Measurements from ENCODE around the gene PDE6A.

PDE6A gene

DNA sequence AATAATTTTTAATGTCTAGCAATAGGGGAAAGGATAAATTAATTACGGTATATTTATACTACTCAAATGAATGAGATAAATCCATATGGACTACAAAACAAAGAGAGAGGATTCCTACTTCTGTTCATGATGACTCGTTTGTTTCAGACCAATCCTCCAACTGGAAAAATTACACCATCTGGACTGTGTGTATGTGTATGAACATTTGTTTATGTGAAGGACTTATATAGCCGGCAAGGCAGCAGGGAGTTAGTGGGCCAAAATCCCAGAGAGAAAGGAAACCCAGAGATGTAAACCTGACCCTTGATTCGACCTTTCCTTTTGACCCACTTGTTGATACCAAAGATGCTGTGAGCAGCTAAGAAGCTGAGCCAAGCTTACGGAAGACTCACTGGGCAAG is 20.1 kb downstream of the PDE6A start:
- no peak for DNase-seq

DNA sequence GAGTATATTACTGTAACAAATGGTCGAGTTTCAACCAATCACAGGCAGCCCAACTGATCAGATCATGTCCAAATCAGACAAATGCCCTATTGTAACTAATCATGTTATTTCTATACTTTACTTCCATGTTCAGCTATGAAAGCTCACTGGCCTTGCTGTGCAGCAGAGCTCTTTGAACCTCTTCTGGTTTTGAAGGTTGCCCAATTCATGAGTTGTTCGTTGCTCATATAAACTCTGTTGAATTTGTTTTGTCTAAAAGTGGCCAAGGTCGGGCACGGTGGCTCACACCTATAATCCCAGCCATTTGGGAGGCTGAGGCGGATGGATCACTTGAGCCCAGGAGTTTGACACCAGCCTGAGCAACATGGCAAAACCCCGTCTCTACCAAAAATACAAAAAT is 21.6 kb downstream of the PDE6A start:
- DNase-seq: no peak

DNA sequence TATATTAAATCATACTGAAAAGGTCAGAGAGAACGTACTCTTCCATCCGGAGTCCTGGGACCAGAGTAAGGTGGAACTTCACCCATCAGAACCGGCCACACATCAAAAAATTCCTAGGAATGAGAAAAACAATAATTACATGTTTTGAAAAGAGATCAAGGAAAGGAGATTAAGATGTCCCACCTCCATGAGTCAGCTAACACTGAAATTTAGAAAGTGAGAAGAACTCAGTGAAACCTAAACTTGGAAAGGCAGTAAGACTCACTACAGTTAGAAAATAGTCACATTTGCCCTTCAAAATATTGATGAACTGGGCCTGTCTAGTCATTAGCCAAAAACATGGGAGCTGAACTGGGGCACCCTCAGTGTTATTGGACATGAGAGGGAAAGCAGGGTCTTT is 23.0 kb downstream of the PDE6A start:
- DNase-seq: no peak

- no peak for DNase-seq
These were observed 27.4 kb downstream of the PDE6A start for GRCh38 chr5:149917073-149917676.

DNA sequence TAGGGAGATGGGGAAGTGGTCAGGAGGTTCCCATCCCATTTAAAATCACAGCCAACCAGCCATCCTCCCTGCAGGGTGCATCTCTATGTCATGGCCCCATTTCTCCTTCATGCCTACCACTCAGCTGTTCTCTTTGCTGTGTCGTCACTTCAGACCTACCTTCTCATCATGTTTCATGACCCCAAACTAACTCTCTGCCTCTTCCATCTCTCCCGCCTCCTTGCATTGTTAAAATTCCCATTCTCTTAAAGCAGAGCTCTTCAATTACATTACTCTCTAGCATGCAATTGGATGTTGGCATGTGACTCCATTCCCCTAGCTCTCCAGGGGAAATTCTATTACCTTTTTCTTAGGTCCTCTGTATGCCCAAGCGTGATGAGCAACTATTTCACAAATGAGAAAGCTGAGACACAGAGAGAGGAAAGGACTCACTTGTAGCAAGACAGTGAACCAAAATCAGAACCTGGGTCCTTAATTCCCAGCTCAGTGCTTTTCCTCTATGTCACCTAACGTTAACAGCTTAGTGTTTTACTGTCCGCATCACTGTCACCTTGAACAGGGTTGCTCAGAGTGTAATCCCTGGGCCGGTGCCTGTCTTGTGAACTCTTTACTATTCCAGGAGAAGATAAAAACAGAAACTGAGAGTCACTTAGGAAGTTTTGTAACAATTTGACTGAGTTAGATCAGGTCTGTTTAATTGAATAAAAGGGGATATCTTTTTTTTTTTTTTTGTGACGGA is 28.1 kb downstream of the PDE6A start:
- DNase-seq: no peak

DNA sequence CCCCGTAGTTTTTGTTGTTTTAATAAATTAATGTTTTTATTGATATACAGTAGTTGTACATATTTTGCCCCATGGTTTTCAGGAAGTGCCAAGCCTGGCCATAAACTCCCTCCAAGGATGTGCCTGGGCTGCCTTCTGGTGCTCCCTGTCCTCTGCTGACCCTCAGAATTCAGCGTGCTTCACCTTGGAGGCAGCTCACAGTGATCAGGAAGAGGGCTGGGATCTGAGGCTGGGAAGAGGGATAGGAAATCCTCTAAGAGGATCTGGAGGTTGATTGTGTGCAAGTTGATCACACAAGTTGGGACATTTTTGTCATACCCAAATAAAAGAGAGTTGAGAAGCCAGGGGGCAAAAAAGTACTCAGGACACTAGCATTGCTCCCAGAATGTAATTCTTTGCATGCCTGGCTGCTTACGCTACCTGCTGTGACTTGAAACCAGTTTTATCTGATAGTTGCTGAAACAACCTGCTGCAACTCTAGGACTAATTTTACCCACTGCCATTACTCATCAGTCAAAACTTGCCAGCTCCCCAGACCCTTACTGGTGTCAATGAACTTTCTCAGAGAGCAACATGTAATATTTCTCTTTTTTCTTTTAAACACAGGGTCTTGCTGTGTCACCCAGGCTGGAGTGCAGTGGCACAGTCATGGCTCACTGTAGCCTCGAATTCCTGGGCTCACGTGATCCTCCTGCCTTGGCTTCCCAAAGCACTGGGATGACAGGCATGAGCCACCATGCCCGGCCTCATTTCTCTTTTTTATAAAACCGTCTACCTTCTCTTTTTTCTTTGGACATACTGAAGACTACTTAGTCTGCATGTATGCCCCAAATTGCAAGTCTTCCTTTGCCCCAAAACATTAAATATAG is 29.0 kb downstream of the PDE6A start:
- no peak for DNase-seq

DNA sequence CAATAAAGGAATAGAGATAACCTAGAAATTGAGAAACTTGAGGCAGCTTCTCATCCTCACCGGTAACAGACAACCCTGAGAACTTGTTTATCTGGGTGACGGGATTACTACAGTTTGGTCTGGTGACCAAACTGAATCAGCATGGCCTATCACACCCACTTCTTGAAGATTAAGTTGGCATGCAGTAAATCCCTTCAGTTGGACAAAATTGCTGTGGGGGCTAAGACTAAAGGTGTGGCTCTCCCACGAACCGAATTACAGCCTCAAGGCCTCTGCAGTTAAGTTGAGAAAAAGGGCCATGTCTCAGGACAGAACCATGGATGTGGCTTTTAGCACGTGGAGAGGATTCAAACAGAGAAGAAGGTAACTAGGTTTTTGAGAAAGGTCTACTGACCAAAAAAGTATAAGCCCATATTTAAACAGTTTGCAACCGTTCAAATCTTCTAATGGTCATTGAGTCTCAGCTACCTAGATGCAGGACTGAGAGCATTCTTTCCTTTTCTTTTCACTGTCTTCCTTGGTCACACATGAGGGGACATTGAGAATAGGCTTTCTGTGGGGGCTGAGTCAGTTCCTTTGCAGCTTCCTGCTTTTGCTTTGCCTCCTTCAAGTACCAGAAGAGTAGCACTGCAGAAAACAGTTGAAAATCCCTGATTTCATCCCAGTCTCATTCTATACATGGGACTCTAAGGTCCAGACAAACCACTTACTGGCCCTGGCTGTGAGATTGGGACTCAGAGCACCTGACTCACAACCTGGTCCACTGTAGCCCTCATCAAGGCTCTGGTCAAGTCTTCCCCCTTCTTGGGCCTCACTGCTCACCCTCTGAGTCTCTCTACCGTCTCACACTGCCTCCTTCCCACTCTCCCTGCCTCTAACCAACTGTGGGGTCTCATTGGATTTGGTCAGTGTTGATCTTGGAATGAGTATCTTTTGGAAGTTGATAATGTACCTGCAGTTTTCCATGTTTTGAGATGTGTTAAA is 30.9 kb downstream of the PDE6A start:
- DNase-seq: no peak

- no peak for DNase-seq
These were observed 32.2 kb downstream of the PDE6A start for GRCh38 chr5:149912226-149912871.

DNA sequence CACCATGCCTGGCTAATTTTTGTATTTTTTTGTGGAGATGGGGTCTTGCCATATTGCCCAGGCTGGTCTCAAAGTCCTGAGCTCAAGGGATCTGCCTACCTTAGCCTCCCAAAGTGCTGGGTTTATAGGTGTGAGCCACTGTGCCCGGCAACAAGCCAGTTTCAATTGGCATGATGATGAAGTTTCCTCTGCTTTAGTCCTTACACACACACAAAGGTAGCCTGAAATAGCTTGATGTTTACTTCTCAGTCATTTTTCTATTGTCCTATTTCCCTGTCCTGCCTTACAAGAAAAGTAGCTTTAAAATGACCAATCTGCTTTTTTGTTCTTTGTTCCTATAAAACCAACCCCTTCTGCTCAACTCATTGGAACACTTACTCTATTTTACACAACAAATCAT is 33.6 kb downstream of the PDE6A start:
- no peak for DNase-seq

DNA sequence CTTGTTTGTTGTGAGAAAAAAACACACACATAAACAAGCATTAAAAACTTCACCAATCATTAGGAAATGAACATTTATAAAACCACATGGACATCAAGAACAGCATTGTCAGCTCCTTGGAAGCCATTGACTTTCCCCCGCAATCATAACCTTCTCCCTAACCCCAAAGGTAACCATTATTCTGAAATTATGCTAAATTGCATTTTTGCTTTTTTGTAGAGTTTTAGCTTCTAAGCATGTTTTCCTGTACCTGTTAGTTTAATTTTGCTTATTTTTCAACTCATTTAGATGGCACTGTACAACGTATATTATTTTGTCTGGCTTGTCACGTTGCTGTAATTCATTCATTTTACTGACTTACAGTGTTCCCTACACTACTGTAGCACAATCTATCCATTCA is 36.8 kb downstream of the PDE6A start:
- no peak for DNase-seq

DNA sequence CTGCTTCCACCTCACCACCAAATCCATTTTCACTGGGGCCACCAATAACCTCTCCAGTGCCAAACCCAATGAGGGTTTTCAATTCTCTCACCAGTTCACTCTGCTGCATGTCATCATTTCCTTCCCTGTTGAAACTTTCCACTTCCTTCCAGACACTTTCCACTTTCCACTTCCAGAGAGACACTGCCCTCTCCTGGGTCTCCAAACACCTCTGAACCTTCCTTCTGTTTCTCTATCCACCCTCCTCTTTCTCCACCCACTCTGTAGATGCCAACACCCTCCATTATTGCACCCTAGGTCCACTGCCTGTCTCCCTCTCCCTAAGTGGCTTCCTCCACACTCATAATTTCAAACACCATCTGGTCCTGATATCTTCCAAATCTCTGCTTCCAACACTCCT is 39.6 kb downstream of the PDE6A start:
- no peak for DNase-seq

- DNase-seq: no peak
These were observed 40.2 kb downstream of the PDE6A start for GRCh38 chr5:149904293-149904886.

DNA sequence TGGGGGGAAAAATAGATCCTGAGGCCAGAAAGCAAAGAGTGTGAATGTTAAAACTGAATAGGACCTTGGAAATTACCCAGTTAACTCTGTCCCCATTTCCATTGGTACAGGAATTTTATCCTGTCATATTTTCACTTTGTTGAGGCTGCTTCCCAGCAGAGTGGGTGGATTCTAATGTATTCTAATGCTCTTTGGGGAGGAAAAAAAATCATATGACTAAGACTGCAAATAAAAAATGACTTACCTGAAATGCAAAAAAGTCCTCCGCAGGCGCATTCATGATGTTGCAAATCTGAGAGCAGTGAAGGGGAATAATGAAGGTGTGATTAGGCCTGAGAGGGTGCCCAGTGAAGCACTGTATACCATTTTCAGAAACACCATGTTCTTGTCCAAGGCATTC is 41.2 kb downstream of the PDE6A start:
- DNase-seq: no peak

DNA sequence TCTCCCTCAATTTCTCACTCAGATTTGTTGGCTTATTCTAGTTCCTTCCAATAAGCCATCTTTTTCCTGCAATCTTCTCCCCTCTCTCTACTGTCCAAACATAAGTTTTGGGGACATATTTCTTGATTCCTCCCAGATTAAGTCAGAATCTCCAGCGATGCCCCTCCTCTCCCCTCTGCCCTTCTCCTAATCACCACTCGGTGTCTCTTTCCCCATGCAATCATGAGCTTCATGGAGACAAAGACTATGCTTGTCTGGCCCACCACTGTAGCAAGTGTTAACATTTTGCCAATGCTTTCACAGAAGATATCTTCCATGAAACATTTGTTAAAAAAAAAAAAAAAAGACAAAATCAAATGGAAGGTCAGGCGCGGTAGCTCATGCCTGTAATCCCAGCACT is 42.4 kb downstream of the PDE6A start:
- no peak for DNase-seq

- no peak for DNase-seq
These were observed 43.1 kb downstream of the PDE6A start for GRCh38 chr5:149901511-149901910.

DNA sequence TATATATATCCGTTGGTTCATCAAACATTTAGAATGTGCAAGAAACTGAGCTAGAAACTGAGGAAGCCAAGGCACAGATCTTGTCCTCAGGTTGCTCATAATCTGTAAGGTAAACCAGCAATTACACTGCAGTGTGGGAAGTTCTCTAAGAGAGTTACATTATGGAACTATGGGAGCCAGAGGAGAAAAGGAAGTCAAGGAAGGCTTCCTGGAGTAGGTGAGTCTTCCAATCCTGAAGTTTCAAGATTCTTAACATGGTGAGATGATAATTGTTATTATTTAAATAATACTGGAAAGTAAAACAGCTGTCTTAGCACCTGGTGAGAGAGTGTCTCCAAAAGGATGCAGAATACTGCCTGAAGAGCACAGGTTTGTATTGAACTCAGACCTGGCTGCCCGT is 44.2 kb downstream of the PDE6A start:
- DNase-seq: no peak

DNA sequence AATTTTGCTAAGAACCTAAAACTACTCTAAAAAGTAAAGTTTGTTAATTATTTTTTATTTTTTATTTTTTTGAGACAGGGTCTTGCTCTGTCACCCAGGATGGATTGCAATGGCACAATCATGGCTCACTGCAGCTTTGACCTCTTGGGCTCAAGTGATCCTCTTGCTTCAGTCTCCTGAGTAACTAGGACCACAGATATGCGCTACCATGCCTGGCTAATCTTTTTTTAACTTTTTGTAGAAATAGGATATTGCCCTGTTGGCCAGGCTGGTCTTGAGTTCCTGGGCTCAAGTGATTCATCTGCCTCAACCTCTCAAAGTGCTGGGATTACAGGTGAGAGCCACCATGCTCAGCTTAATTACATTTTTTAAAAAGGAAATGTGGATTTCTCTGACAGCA is 45.8 kb downstream of the PDE6A start:
- DNase-seq: no peak

- DNase-seq: no peak
These were observed 48.9 kb downstream of the PDE6A start for GRCh38 chr5:149895416-149896345.

DNA sequence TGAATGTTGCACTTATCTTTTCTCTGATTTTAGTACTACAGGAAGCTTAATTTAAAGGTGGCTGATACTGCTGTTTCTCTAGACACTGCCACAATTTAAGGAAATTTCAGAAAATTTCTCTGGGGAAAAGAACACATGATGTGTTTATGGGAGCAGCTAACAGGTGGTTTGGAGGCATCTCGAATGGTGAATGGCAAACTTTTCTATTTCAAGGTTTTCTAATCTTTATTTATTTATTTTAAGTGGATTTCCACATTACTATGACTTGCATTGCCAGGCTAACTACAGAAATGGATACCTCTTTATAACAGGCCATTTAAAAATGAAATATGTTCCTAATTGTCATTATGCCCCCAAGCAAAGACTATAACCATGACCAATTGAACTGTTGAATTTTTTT is 50.4 kb downstream of the PDE6A start:
- no peak for DNase-seq

DNA sequence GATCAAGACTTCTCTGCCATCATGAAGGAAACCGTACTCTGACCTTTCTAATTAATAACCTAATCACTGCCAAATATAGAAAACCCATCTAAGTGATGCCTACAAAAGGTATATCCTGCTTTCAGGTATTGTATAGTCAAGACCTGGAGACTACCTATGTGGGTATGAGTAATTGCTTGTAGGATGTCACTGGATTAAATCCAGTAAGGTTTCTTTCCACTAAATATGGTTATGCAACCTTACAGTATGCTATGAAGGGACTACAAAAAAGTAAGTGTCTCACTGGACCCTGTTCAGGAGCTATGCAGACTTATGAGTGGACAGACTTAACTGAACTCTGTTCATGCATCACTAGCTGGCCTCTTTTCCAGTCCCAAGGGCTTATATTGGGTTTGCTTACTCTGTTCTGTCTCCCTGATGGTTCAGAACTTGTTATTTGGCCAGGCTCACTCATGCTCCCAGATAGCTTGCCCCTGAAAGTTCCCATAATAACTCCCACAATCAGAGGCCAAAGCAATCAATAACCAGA is 51.1 kb downstream of the PDE6A start:
- DNase-seq: no peak

All from activated naive CD4-positive, alpha-beta T cell treated with Interleukin-2 at 50 U/mL for 16 hours (primary cell).